GM19397 (cell line): ENCODE data around the gene ZBTB8A.
A peak's percentile ranks its signal among the peaks of the same experiment; 100 is the strongest.
"Not testable (repeated sequence)": the region's sequence is repeated elsewhere in the genome, so short reads cannot be mapped to it uniquely, and the experiment has no call there.

Experiments used
- ATAC-seq: cut with Tn5 transposase; IDR thresholded peaks from one replicate; pipeline ENCODE4 v1.9.1; 2021; ENCODE audit warnings: mild to moderate bottlenecking, moderate library complexity; ENCODE audit not compliant: unreplicated experiment

Gene ZBTB8A

DNA sequence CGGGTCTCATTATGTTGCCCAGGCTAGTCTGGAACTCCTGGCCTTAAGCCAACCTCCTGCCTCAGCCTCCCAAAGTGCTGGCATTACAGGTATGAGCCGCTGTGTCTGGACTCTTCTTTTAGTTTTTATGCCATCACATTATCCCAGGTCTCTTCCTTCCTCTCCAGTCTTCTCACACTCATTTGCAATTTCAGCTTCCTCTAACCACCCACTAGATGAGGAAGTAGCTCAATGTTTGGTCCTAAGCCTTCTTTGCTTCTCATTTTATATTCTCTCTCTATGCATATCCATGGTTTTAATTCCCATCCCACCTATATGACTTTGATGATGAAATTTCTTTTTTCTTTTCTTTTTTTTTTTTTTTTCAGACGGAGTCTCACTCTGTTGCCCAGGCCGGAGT is 3.1 kb upstream of the ZBTB8A start:
- no peak for ATAC-seq

DNA sequence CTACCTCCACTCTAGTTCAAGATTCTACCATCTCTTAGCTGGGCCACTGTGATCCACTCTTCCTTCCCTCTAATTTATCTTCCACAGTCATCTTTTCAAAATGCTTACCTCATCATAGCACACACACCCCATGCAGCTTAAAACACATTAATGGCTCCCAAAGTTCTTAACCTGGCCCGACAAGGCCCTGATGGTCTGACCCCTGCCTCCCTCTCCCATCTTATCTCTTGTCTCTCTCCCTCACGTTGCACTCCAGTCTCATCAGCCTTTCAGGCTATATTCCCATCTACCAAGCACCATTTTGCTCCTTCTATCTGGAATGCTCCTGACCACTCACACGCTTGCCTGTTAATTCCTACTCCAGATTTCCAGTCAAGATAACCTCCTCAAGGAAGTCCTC is 2.5 kb upstream of the ZBTB8A start:
- ATAC-seq = no peak

DNA sequence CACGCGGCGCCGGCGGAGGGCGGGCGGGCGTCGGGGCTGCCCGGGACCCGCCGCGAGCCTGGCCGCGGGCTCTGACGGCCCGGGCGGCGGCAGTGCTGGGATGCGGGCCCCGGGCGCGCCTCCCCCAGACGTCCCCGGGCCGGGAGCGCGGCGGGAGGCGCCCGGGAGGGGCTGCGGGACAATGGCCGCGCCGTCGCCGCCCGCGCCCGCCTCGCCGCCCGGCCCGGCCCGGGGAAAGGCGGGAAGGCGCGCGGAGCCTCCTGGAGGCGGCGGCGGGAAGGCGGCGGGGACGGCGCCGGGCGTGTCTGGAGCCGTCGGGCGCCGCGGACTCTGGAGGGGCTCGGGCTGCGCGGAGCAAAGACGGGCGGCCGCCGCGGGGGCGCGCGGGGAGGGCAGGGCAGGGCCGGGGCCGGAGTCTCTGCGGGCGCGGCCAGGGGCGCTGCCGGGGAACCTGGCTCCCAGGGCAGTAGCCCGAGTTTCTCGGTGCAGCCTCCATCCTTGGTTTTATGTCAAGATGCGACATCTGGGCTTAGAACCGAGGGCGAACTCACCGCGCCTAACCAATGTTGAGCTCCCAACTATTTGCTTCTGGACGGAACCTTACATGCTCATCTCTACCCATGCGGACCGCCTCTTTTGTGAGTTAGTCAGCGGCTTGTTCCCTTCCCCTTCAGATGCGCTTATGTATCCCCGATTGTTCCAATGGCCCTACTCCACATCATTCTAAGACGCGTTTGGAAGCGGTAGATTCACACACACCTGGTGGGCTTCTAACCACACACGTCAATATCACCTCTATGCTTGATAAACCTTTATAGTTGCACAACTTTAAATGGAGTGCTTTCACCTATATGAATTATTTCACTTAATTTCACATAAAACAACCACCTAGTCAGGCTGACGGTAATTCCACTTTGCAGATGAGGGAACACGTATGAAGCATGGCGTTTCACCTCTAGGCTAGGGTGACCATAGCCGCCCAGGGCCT is 651 bp downstream of the ZBTB8A start:
- no peak for ATAC-seq

DNA sequence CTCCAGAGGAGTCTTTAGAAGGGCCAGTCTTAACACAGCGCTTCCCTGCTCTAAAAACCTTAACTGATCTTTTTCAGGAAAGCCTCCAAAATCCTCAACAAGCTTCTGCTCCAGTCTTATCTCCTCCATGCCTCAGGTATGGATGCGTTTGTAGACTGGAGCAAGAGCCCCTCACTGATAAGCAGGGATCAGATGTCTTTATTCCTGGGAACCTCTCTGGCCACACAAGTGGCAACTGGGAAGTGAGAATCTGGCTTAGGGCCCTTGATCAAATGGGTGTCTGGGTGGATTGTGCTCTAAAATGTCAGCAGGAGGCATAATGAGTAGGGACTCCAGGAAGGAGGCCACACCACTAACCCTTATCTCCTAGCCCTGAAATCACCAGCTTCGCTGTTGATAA is 1.4 kb downstream of the ZBTB8A start:
- ATAC-seq = no peak

DNA sequence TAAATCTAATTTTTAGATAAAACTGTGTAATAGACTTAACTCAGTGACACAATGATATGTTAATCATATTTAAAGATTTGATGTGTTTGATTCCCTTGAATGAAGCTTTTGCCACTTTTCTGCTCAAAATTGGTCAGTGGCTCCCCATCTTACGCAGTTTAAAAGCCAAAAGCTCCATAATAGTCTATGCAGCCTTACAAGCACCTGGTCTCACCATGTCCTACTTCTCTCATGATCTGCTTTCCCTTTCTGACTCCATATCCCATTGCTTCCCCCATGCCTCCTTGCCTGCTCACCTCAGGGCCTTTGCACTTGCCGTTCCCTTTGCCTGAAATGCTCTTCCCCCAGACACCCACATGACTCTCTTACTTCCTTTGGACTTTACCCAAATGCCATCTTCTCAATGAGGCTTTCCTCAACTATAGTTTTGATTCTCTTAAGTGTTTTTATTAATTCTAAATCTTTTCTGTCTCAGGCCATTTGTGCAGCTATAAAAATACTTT is 1.9 kb downstream of the ZBTB8A start:
- ATAC-seq = no peak

DNA sequence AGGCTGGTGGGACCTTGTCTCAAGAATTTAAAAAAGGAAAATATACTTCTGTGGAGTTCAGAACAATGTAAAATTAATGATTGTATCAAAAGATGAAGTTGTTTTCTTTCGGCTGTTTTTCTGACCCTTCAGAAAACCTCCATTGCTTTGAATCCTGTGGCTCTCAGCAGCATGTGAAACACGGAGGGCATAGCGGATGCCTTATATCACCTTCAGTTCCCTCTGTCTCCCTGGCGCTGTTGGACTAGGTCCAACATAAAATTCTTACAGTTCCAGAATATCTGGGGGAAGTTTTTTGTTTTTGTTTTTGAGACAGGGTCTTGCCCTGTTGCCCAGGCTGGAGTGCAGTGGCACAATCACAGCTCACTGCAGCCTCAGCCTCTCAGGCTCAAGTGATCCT is 7.4 kb downstream of the ZBTB8A start:
- ATAC-seq = no peak

DNA sequence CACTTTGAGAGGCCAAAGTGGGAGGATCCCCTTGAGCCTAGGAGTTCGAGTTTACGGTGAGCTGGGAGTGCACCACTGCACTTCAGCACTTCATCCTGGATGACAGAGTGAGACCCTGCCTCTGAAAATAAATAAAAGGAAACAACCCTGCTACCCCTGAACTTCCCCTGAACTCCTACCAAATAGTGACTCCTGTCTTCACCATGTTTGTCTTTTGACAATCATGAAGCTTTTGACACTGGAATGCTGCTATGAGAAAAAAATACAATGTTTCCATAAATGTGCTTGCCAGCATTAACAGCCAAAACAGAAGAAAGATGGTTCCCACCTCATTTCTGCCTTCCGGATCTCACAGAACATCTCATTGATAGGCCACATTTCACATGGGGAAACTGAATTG is 10.4 kb downstream of the ZBTB8A start:
- no peak for ATAC-seq

DNA sequence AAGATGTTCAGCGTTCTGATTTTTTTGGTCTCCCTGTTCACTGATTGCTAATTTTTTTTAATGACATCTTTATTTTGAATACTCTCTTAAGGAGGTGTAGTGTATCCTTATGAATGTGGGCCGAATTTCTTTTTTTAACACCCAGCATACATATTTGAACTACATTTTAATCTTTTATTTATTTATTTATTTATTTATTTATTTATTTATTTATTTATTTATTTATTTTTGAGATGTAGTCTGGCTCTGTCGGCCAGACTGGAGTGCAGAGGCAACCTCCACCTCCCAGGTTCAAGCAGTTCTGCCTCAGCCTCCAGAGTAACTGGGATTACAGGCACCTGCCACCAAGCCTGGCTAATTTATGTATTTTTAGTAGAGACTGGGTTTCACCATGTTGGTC is 15.1 kb downstream of the ZBTB8A start:
- ATAC-seq = no peak

DNA sequence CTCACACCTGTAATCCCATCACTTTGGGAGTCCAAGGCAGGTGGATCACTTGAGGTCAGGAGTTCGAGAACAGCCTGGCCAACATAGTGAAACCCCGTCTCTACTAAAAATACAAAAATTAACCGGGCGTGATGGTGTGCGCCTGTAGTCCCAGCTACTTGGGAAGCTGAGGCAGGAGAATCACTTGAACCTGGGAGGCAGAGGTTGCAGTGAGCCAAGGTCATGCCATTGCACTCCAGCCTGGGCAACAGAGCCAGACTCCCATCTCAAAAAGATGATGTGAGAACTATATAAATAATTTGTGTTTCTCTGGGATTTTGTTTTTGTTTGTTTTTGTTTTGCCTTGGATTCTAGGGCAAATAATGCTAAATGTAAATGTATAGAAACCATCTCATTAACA is 17.8 kb downstream of the ZBTB8A start:
- ATAC-seq = not testable (repeated sequence)

DNA sequence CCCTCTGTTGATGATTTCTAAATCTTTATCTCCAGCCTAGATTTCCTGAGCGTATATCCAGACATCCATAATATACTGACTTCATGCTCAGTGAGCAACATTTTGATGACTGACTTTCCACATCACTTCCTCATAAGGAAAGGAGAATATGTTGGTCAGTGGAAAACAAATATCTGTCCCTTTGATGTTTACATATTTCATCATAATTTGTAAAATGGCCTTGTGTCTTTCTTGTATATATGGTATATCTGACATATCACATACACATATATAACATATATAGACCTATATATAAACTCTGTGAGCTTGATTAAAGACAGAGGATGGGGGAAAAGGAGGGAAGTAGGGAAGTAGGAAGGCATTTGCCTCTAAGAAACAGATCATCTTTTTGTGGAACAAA is 18.6 kb downstream of the ZBTB8A start:
- no peak for ATAC-seq

DNA sequence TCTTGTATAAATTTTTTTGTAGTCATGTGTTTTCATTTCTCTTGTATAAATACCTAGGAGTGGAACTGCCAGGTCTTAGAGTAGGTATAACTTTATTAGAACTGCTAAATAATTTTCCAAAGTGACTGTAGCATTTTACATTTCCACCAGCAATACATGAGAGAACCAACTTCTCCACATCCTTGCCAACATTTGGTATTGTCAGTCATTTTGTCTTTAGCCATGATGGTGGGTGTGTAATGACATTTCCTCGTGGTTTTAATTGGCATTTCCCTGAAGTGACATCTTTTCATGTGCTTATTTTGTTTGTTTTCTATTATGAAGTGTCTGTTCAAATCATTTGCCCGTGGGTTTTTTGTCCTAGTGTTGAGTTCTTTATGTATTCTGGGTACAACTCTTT is 29.7 kb downstream of the ZBTB8A start:
- no peak for ATAC-seq

DNA sequence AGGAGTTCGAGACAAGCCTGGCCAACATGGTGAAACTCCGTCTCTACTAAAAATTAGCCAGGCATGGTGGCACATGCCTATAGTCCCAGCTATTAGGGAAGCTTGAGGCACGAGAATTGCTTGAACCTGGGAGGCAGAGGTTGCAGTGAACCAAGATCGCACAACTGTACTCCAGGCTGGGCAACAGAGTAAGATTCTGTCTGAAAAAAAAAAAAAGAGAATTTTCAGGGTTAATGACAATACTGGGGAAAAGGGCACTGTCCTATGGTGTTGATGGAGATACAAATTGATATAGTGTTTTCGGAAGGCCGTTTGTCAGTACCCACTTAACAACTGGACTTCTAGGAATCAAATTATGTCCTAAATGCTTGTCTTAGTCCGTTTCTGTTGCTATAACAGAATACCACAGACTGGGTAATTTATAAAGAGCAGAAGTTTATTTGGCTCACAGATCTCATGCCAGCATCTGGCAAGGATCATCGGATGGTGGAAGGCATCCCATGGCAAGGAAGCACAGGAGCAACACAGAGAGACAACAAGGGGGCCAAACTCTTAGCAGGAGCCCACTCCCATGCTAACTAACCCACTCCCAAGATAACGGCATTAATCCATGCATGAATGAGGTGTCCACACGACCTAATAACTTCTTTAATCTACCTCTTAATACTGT is 41.3 kb downstream of the ZBTB8A start:
- no peak for ATAC-seq

DNA sequence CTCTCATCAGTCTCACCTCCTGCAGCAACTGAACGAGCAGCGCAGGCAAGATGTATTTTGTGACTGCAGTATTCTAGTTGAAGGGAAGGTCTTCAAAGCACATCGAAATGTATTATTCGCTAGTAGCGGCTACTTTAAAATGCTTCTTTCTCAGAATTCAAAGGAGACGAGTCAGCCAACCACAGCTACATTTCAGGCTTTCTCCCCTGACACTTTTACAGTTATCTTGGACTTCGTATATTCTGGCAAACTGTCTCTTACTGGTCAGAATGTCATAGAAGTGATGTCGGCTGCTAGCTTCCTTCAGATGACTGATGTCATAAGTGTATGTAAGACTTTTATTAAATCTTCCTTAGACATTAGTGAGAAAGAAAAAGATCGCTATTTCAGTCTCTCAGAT is 53.7 kb downstream of the ZBTB8A start:
- no peak for ATAC-seq

DNA sequence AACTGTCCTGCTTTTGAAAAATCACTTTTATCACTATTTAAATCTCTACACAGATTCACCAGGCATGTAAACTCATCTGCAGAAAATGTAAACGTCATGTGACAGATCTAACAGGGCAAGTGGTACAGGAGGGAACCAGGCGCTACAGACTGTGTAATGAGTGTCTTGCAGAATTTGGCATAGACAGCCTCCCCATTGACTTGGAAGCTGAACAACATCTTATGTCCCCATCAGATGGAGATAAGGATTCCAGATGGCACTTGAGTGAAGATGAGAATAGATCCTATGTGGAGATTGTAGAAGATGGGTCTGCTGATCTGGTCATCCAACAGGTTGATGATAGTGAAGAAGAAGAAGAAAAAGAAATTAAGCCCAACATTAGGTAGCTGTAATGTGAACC is 60.8 kb downstream of the ZBTB8A start:
- no peak for ATAC-seq

DNA sequence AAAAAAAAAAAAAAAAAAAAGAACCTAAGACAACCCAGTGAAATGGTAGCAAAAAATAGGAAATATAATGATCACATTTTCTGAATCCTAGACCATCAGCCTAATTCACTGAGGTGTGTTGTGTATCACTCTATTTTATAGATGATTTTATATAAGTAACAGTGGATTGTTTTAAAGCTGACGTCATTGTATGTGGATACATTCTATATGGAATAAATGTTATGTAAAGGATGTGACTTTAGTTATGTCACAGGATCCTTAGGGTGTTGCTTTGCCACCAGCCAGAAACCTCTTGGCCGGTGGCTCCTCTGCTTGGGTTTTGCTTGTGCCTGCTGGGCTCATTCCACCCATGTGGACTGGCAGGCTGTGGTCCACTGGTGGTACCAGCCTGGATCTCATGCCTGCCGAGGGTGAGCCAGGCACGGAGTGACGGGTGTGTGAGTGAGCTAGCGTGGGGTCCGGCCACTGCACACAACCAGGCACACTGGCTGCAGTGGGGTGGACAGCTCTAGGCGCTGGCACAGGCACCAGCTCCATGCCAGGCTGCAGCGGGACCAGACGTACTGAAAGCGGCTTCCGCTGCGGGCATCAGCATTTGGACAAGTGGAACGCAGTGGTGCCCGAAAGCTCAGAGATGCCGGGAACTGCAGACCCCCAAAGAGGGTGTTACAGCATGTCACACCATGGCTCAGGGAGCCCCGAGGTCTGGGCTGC is 66.6 kb downstream of the ZBTB8A start:
- no peak for ATAC-seq

DNA sequence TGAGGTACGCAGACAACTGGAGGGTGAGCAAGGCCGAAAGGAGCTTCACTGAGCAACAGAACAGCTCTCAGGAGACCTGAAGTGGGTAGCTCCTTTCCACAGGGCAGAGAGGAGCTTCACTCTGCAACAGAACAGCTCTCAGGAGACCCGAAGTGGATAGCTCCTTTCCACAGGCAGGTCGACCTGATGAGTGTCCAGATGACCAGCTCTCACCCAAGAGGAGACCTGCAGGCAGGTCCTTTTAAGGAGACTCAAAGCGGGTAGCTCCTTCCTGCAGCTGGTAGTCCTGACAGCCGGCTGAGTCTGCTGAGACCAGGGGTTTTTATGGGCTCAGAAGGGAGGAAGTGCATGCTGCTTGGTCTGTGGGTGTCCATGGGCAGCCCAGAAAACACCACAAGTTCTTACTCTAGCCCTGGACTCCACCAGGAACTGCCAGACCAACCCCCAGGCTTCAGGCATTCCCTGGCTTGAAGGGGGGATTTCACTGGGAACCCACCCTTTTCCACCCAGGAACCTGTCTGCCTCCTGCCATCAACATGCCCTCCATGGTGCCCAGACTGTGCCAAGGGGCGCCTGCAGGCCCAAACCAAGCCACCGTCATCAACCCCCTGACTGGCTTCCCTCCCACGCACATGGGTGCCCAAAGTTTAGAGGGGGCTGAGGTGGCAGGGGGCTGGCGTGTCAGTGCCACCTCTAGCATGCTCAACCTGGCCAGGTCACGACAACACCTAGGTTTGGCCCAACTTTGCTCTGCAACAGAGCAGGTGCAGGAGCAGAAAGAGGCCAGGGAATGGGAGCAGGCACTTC is 67.5 kb downstream of the ZBTB8A start:
- ATAC-seq = no peak

DNA sequence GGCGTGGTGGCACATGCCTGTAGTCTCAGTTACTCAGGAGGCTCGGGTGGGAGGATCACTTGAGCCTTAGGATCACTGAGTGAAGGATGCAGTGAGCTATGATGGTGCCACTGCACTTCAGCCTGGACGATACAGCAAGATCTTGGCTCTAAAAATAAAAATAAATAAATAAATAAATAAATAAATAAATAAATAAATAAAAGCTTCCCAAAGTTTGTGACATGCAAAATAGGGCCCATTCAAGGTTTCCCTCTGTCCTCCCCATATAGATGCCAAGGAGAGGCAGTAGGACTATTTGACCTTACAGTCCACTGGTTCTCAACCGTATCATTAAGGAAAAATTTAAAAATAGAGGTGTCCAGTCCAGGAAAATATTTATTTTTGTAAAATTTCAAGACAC is 70.0 kb downstream of the ZBTB8A start:
- ATAC-seq = no peak

DNA sequence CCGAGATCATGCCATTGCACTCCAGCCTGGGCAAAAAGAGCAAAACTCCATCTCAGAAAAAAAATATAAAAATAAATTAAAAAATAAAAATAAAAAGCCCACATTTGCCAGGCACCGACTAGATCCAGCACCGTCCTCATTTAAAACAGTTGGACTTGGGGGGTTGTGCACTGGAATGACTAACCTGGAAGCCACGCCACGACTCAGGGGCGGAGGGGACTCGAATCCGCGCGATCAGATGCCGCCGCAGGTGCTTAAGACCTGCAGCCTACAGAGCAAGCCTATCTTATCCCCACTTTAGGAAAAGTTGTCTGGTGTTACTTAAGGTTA is 72.6 kb downstream of the ZBTB8A start:
- no peak for ATAC-seq

DNA sequence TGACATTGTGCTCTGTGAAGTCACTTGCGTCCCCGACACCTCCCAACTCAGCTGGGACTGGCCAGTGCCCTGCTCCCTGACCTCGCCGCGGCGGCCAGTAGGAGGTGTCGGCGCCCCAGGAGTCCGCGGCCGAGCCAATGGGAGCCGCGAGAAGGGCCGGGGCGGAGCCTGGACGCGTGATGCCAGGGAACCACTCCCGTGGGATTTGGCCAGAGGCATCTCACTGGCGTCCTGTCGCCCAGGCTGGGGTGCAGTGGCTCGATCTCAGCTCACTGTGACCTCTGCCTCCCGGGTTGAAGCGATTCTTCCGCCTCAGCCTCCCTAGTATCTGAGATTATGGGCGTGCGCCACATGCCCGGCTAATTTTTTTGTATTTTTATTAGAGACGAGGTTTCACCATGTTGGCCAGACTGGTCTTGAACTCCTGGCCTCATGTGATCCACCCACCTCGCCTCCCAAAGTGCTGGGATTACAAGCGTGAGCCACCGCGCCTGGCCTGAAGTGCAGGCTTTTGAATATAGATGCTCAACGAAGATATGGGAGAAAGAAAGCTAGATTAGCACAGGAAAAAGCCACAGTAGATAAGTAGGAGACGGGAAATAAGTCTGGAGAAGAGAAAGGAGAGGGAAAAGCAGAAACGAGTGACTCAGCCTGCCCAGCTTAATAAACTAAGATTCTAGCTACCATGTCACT is 73.1 kb downstream of the ZBTB8A start:
- peak; percentile 57 for ATAC-seq

DNA sequence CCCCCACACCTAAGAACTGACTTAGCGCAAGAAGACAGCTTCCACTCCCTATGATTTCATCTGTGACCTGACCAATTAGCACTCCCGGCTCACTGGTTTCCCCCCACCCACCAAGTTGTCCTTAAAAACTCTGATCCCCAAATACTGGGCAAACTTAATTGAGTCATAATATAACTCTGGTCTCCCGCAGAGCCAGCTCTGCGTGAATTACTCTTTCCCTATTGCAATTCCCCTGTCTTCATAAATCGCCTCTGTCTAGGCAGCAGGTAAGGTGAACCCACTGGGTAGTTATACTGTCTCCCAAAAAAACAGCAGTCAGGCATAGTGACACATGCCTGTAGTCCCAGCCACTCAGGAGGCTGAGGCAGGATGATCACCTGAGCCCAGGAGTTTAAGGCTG is 74.2 kb downstream of the ZBTB8A start:
- no peak for ATAC-seq
